GM23248 (cell line): ENCODE data around the gene RAMAC. TPM values are rescaled to one million over a fixed set of nuclear protein-coding genes. Genes with fewer than 3 reads are reported as not detected.
"Not testable (repeated sequence)": the region's sequence is repeated elsewhere in the genome, so short reads cannot be mapped to it uniquely, and the experiment has no call there.

ENCODE experiments used
- DNase-seq: peaks from one replicate; pipeline ENCODE4 v3.0.0-alpha.2; 2015
- H2AFZ ChIP-seq: fragments of 200-600 bp; sonication (generic); 2 replicates; pipeline ENCODE4 v1.6.1; 2016; ENCODE audit warnings: antibody characterized with exemption
- H3F3A ChIP-seq: fragments of 200-600 bp; sonication (generic); 2 replicates; pipeline ENCODE4 v1.6.1; 2016; ENCODE audit warnings: mild to moderate bottlenecking, antibody characterized with exemption, mixed run types; ENCODE audit not compliant: insufficient read depth
- H3K27ac ChIP-seq: fragments of 200-600 bp; sonication (generic); 2 replicates; pipeline ENCODE4 v1.5.1; 2016; ENCODE audit warnings: mild to moderate bottlenecking
- H3K27me3 ChIP-seq: fragments of 200-600 bp; sonication (generic); replicated peaks from 2 replicates; pipeline ENCODE4 v1.6.1; 2016; ENCODE audit warnings: mild to moderate bottlenecking; ENCODE audit not compliant: insufficient read depth
- H3K36me3 ChIP-seq: fragments of 200-600 bp; sonication (generic); 2 replicates; pipeline ENCODE4 v1.6.1; 2016; ENCODE audit warnings: low read depth, mild to moderate bottlenecking
- H3K4me1 ChIP-seq: fragments of 200-600 bp; sonication (generic); 2 replicates; pipeline ENCODE4 v1.6.1; 2016; ENCODE audit warnings: mild to moderate bottlenecking; ENCODE audit not compliant: insufficient read depth
- H3K4me2 ChIP-seq: fragments of 200-600 bp; sonication (generic); one replicate; pipeline ENCODE4 v1.6.1; 2016; ENCODE audit warnings: mild to moderate bottlenecking; ENCODE audit not compliant: unreplicated experiment
- H3K4me3 ChIP-seq: fragments of 200-600 bp; sonication (generic); 2 replicates; pipeline ENCODE4 v1.5.1; 2016; ENCODE audit warnings: mild to moderate bottlenecking
- H3K79me2 ChIP-seq: fragments of 200-600 bp; sonication (generic); 2 replicates; pipeline ENCODE4 v1.6.1; 2016; ENCODE audit warnings: mild to moderate bottlenecking; ENCODE audit not compliant: insufficient read depth
- H3K9ac ChIP-seq: fragments of 200-600 bp; sonication (generic); 2 replicates; pipeline ENCODE4 v1.6.1; 2016; ENCODE audit warnings: mild to moderate bottlenecking
- H3K9me2 ChIP-seq: fragments of 200-600 bp; sonication (generic); 2 replicates; pipeline ENCODE4 v1.6.1; 2016; ENCODE audit warnings: mixed run types, mild to moderate bottlenecking, moderate library complexity; ENCODE audit not compliant: insufficient read depth
- H3K9me3 ChIP-seq: fragments of 200-600 bp; sonication (generic); one replicate; pipeline ENCODE4 v1.6.1; 2017; ENCODE audit warnings: low read depth
- H4K20me1 ChIP-seq: fragments of 200-600 bp; sonication (generic); 2 replicates; pipeline ENCODE4 v1.6.0; 2016; ENCODE audit not compliant: insufficient read depth
- EZH2 ChIP-seq: fragments of 200-600 bp; sonication (generic); IDR thresholded peaks from 2 replicates; pipeline ENCODE4 v1.6.1; 2018; ENCODE audit warnings: antibody characterized with exemption, mild to moderate bottlenecking; ENCODE audit not compliant: insufficient read depth, poor library complexity, severe bottlenecking
- EZH2phosphoT487 ChIP-seq: fragments of 200-600 bp; sonication (generic); IDR thresholded peaks from 2 replicates; pipeline ENCODE4 v1.6.1; 2018; ENCODE audit warnings: antibody characterized with exemption, moderate library complexity, mild to moderate bottlenecking, low read depth; ENCODE audit not compliant: insufficient read depth
- WGBS, 2 experiments: methylation state at CpG; one replicate each; pipeline ENCODE4 v1.1.6; 2015 to 2017; ENCODE audit warnings: low lambda C conversion rate in 2 of 2, low coverage in 1 of 2; ENCODE audit errors: missing lambda C conversion rate in 2 of 2; 5-methylcytosine and 5-hydroxymethylcytosine counted together
- in situ Hi-C: fragments of 300-500 bp; cut with MboI; formaldehyde crosslinking; loops from 2 replicates; pipeline ENCODE4 v1.15.0; 2020
- polyA plus RNA-seq: library from polyadenylated mRNA; unstranded; fragments of >200 nt; fragmentation: Nextera tagmentation; extraction: Ambion mirVana; gene quantifications from 2 replicates; pipeline ENCODE4 v1.2.1, GENCODE V29; 2016
- total RNA-seq: library from RNA; depleted of rRNA; stranded (reverse); fragments of >200 nt; shearing (Covaris generic); gene quantifications from 2 replicates; pipeline ENCODE4 v1.2.3, GENCODE V29; 2014; rRNA removed

RAMAC gene
- 17.6 and 23.9 TPM in 2 replicates for total RNA-seq
- polyA plus RNA-seq: 40.2 and 40.9 TPM in 2 replicates

- 3 to 4% methylated on average over 44 to 45 of the region's 45 CpGs for WGBS, 2 experiments
- peaks cover 11% of the 10 kb centered on the region; the same call in 1 of the 2 replicates for H3K4me1 ChIP-seq
- in situ Hi-C loops: no loop called here
- H3K27me3 ChIP-seq: no peaks in the 10 kb centered on the region
- H3K36me3 ChIP-seq: 0 out of 2 replicates have a peak, but pooled peaks cover 11% of the 10 kb centered on the region
- H4K20me1 ChIP-seq: no peaks in the 10 kb centered on the region
- peaks cover 31% of the 10 kb centered on the region for H3K79me2 ChIP-seq
- H2AFZ ChIP-seq: peak within 1 kb of the TSS; percentile 91
- no peaks in the 10 kb centered on the region for H3K9me3 ChIP-seq
- TF ChIP-seq EZH2 (no peak), EZH2phosphoT487 (no peak)
- H3K9me2 ChIP-seq: no peaks in the 10 kb centered on the region
- H3K9ac ChIP-seq: peak within 1 kb of the TSS; percentile 88
- no peaks in the 10 kb centered on the region for H3F3A ChIP-seq
- H3K4me2 ChIP-seq: peak within 1 kb of the TSS; percentile 73
- peak within 1 kb of the TSS; percentile 45 for H3K27ac ChIP-seq
- peak within 1 kb of the TSS; percentile 83 for H3K4me3 ChIP-seq
- peak; percentile 98 for DNase-seq
Measured at GRCh38 chr15:82985688-82986441, at the start of gene RAMAC. Gene RAMAC, plus strand, starts transcription at chr15:82986210. Its CDS starts 2,809 bp downstream, at chr15:82989019.

- DNase-seq: peak; percentile 89
- 46 to 53% methylated on average over 4 of the region's 4 CpGs for WGBS, 2 experiments
Measured at GRCh38 chr15:82936966-82937711, 48.9 kb upstream of the RAMAC start.

GRCh38 chr15:82937712-82938058 is 48.3 kb upstream of the RAMAC start:
- 0 out of 2 replicates have a peak, but pooled peaks cover 5% of the 10 kb centered on the region for H3F3A ChIP-seq
- no peaks in the 10 kb centered on the region for H3K9me2 ChIP-seq
- in situ Hi-C loops: no loop called here
- peak overlapping the region; percentile 48 for H3K9ac ChIP-seq
- no peak for DNase-seq
- no peaks in the 10 kb centered on the region for H4K20me1 ChIP-seq
- H3K79me2 ChIP-seq: peaks cover 5% of the 10 kb centered on the region; the same call in 1 of the 2 replicates
- 94 to 98% methylated on average over 5 of the region's 5 CpGs for WGBS, 2 experiments
- no peak overlapping the region for H3K4me3 ChIP-seq
- no peak overlapping the region for H2AFZ ChIP-seq
- H3K4me2 ChIP-seq: no peak overlapping the region
- H3K27me3 ChIP-seq: no peaks in the 10 kb centered on the region
- peak overlapping the region; percentile 60 for H3K27ac ChIP-seq
- TF ChIP-seq EZH2phosphoT487 (no peak), EZH2 (no peak)
- H3K36me3 ChIP-seq: no peaks in the 10 kb centered on the region
- no peaks in the 10 kb centered on the region for H3K9me3 ChIP-seq
- H3K4me1 ChIP-seq: peaks cover 18% of the 10 kb centered on the region

More at GRCh38 chr15:82936966-82937711, 48.9 kb upstream of the RAMAC start:
- peak overlapping the region; percentile 60 for H3K27ac ChIP-seq
- H3K4me1 ChIP-seq: peaks cover 12% of the 10 kb centered on the region
- H3K9me2 ChIP-seq: no peaks in the 10 kb centered on the region
- 0 out of 2 replicates have a peak, but pooled peaks cover 5% of the 10 kb centered on the region for H3F3A ChIP-seq
- no peak for TF ChIP-seq EZH2phosphoT487
- TF ChIP-seq EZH2: no peak
- in situ Hi-C loops: no loop called here
- no peaks in the 10 kb centered on the region for H4K20me1 ChIP-seq
- no peaks in the 10 kb centered on the region for H3K27me3 ChIP-seq
- peaks cover 5% of the 10 kb centered on the region; the same call in 1 of the 2 replicates for H3K79me2 ChIP-seq
- H3K36me3 ChIP-seq: no peaks in the 10 kb centered on the region
- H3K9me3 ChIP-seq: no peaks in the 10 kb centered on the region
- H2AFZ ChIP-seq: no peak overlapping the region
- H3K4me3 ChIP-seq: no peak overlapping the region
- H3K4me2 ChIP-seq: peak overlapping the region; percentile 11
- H3K9ac ChIP-seq: peak overlapping the region; percentile 48

GRCh38 chr15:82939678-82940077 is 46.3 kb upstream of the RAMAC start:
- in situ Hi-C loops, H3K9ac ChIP-seq, H3K9me3 ChIP-seq, H3K9me2 ChIP-seq, H3K79me2 ChIP-seq, DNase-seq, H3K4me2 ChIP-seq, H2AFZ ChIP-seq, H3K27me3 ChIP-seq, H3K4me3 ChIP-seq, H3K27ac ChIP-seq, H4K20me1 ChIP-seq, H3K36me3 ChIP-seq: not testable (repeated sequence)
- 88 to 93% methylated on average over 5 to 6 of the region's 6 CpGs for WGBS, 2 experiments
- peaks cover 29% of the 10 kb centered on the region for H3K4me1 ChIP-seq
- peaks cover 18% of the 10 kb centered on the region; the same call in 1 of the 2 replicates for H3F3A ChIP-seq
